Adrenal gland (tissue), 5 donors: ENCODE results near the gene PPP1R7.

Source experiments
- POLR2A ChIP-seq, 2 donors: fragments of 450-650 bp; IDR thresholded peaks; one replicate each; pipeline ENCODE4 v1.6.1; 2017; ENCODE audit warnings: antibody characterized with exemption in 2 of 2, mild to moderate bottlenecking in 2 of 2, moderate library complexity in 1 of 2
- TF ChIP-seq, protein P1 (sequence below), 6 experiments: fragments of 450-650 bp in 4 of 6; fragments of 200-600 bp in 2 of 6; sonication (generic) in 1 of 6; IDR thresholded peaks; 1 replicate in 5 of 6; 2 replicates in 1 of 6; pipeline versions ENCODE4 v1.5.1 to v1.8.0; 2016 to 2021; ENCODE audit warnings: antibody characterized with exemption in 6 of 6, mild to moderate bottlenecking in 2 of 6, moderate library complexity in 1 of 6
- donor health status: DM: no; HTN: no; CAD: no.

DNA sequence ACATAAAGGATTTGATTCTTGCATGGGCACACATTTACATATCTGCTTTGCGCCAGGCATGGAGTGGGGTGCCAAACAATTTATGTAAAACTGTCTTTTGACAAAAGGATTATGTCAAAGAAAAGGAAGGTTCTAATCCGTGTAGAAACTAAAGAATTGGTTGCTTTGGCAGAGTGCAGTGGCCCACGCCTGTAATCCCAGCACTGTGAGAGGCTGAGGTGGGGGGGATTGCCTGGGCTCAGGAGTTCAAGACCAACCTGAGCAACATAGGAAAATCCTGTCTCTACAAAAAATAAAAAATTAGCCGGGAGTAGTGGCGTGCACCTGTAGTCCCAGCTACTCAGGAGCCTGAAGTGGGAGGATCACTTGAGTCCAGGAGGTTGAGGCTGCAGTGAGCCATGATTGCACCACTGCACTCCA lies 47.1 kb upstream of the PPP1R7 start:
- TF ChIP-seq, protein P1, sequence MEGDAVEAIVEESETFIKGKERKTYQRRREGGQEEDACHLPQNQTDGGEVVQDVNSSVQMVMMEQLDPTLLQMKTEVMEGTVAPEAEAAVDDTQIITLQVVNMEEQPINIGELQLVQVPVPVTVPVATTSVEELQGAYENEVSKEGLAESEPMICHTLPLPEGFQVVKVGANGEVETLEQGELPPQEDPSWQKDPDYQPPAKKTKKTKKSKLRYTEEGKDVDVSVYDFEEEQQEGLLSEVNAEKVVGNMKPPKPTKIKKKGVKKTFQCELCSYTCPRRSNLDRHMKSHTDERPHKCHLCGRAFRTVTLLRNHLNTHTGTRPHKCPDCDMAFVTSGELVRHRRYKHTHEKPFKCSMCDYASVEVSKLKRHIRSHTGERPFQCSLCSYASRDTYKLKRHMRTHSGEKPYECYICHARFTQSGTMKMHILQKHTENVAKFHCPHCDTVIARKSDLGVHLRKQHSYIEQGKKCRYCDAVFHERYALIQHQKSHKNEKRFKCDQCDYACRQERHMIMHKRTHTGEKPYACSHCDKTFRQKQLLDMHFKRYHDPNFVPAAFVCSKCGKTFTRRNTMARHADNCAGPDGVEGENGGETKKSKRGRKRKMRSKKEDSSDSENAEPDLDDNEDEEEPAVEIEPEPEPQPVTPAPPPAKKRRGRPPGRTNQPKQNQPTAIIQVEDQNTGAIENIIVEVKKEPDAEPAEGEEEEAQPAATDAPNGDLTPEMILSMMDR (IDR thresholded peaks at IDR 0.05), result no peak
- no peak for TF ChIP-seq POLR2A (IDR thresholded peaks at IDR 0.05)
